IMR-90 (cell line): Measurements from ENCODE around the gene ZNF747. TPM values are rescaled to one million over a fixed set of nuclear protein-coding genes. Genes with fewer than 3 reads are reported as not detected.

ENCODE experiments used
- ATAC-seq: fragments of 200-7000 bp; cut with Tn5 transposase; 2 replicates; pipeline ENCODE4 v1.9.1; 2020; ENCODE audit warnings: low read depth, mild to moderate bottlenecking, moderate library complexity
- BruUV-seq: library from RNA; stranded (reverse); fragments of 400-500 nt; replicated peaks from 2 replicates; lab custom pipeline; 2021; lab: Mats Ljungman, UMichigan
- CTCF ChIA-PET: fragments of 300-600 bp; formaldehyde crosslinking; extraction: SDS; loops from one replicate; lab custom pipeline; 2021; ENCODE audit warnings: antibody characterized with exemption; lab: Yijun Ruan, JAX
- POLR2A ChIA-PET: fragments of 300-600 bp; sonication (Branson Sonifier 250); formaldehyde crosslinking; loops from one replicate; lab custom pipeline; 2022; ENCODE audit warnings: antibody characterized with exemption; ENCODE audit not compliant: unreplicated experiment; lab: Charles Lee
- DNase-seq: peaks from one replicate; pipeline ENCODE4 v3.0.0; 2013
- H2AFZ ChIP-seq: replicated peaks from 2 replicates; pipeline ENCODE3; 2013; ENCODE audit warnings: low read length, mild to moderate bottlenecking; ENCODE audit not compliant: poor library complexity
- H2AK5ac ChIP-seq: 2 replicates; pipeline ENCODE4 v1.6.1; 2013; ENCODE audit warnings: low read depth, low read length, inconsistent platforms
- H2AK9ac ChIP-seq: replicated peaks from 2 replicates; pipeline ENCODE3; 2013; ENCODE audit warnings: mild to moderate bottlenecking, low read depth, low read length, moderate library complexity; ENCODE audit not compliant: poor library complexity
- H2BK120ac ChIP-seq: 2 replicates; pipeline ENCODE4 v1.6.1; 2013; ENCODE audit warnings: low read depth, low read length, inconsistent platforms
- H2BK15ac ChIP-seq: 3 replicates; pipeline ENCODE4 v1.6.1; 2013; ENCODE audit warnings: low read depth, low read length, inconsistent platforms
- H2BK20ac ChIP-seq: 2 replicates; pipeline ENCODE4 v1.6.1; 2013; ENCODE audit warnings: low read depth, mild to moderate bottlenecking, inconsistent platforms, low read length, moderate library complexity
- H2BK5ac ChIP-seq: 2 replicates; pipeline ENCODE4 v1.6.1; 2013; ENCODE audit warnings: mild to moderate bottlenecking, low read depth, low read length, inconsistent platforms; ENCODE audit not compliant: poor library complexity, severe bottlenecking
- H3K14ac ChIP-seq: replicated peaks from 2 replicates; pipeline ENCODE4 v1.6.1; 2013; ENCODE audit warnings: low read depth, low read length, inconsistent platforms
- H3K18ac ChIP-seq: 2 replicates; pipeline ENCODE4 v1.6.1; 2013; ENCODE audit warnings: low read depth, low read length, control low read depth
- H3K23ac ChIP-seq: 2 replicates; pipeline ENCODE4 v1.6.1; 2013; ENCODE audit warnings: low read depth, low read length, inconsistent platforms
- H3K27ac ChIP-seq: 2 replicates; pipeline ENCODE4 v1.5.1; 2013; ENCODE audit warnings: mild to moderate bottlenecking, control low read depth, low read length; ENCODE audit not compliant: insufficient read depth
- H3K27me3 ChIP-seq: 2 replicates; pipeline ENCODE4 v1.6.1; 2013; ENCODE audit warnings: low read length; ENCODE audit not compliant: control insufficient read depth, insufficient read depth
- H3K36me3 ChIP-seq: 2 replicates; pipeline ENCODE4 v1.6.1; 2013; ENCODE audit warnings: low read length, mixed read lengths; ENCODE audit not compliant: control insufficient read depth, insufficient read depth
- H3K4ac ChIP-seq: 2 replicates; pipeline ENCODE4 v1.6.1; 2013; ENCODE audit warnings: low read depth, low read length, inconsistent platforms
- H3K4me1 ChIP-seq: 2 replicates; pipeline ENCODE4 v1.6.1; 2013; ENCODE audit warnings: low read length, mixed read lengths; ENCODE audit not compliant: control insufficient read depth, insufficient read depth
- H3K4me2 ChIP-seq: 2 replicates; pipeline ENCODE4 v1.6.1; 2013; ENCODE audit warnings: low read depth, mild to moderate bottlenecking, control low read depth, low read length, moderate library complexity
- H3K4me3 ChIP-seq: 2 replicates; pipeline ENCODE4 v1.5.1; 2013; ENCODE audit warnings: low read depth, mild to moderate bottlenecking, control low read depth, low read length, moderate library complexity; ENCODE audit not compliant: insufficient read depth
- H3K56ac ChIP-seq: 2 replicates; pipeline ENCODE4 v1.6.1; 2013; ENCODE audit warnings: low read length, inconsistent platforms; ENCODE audit not compliant: insufficient read depth; ENCODE audit errors: extremely low read depth
- H3K79me1 ChIP-seq, 2 experiments: 2 replicates each; pipeline ENCODE4 v1.6.1; 2013; ENCODE audit warnings: low read length in 2 of 2, inconsistent platforms in 1 of 2, low read depth in 1 of 2
- H3K9ac ChIP-seq: 2 replicates; pipeline ENCODE4 v1.6.1; 2013; ENCODE audit warnings: low read depth, low read length, control low read depth
- H3K9me1 ChIP-seq: 2 replicates; pipeline ENCODE4 v1.6.1; 2013; ENCODE audit warnings: low read length, inconsistent platforms; ENCODE audit not compliant: insufficient read depth
- H3K9me3 ChIP-seq: 2 replicates; pipeline ENCODE4 v1.6.1; 2013; ENCODE audit warnings: low read length; ENCODE audit not compliant: control insufficient read depth, insufficient read depth
- H4K20me1 ChIP-seq: 2 replicates; pipeline ENCODE4 v1.6.1; 2013; ENCODE audit warnings: low read length, inconsistent platforms; ENCODE audit not compliant: insufficient read depth
- H4K5ac ChIP-seq: 2 replicates; pipeline ENCODE4 v1.6.1; 2013; ENCODE audit warnings: mild to moderate bottlenecking, low read depth, low read length, control low read depth
- H4K8ac ChIP-seq, 2 experiments: 2 replicates each; pipeline ENCODE4 v1.6.1; 2013; ENCODE audit warnings: low read depth in 2 of 2, low read length in 2 of 2, control low read depth in 1 of 2, inconsistent platforms in 1 of 2
- H4K91ac ChIP-seq: 2 replicates; pipeline ENCODE4 v1.6.1; 2013; ENCODE audit warnings: low read depth, low read length, inconsistent platforms; ENCODE audit not compliant: insufficient read depth
- BHLHE40 ChIP-seq: fragments of 150-350 bp; IDR thresholded peaks from 2 replicates; pipeline ENCODE4 v1.6.1; 2016; ENCODE audit warnings: mild to moderate bottlenecking, low read depth, low read length
- CEBPB ChIP-seq: IDR thresholded peaks from 2 replicates; pipeline ENCODE4 v1.6.1; 2012; ENCODE audit warnings: low read depth, low read length, improper control_type of control experiment
- MAZ ChIP-seq: IDR thresholded peaks from 2 replicates; pipeline ENCODE4 v1.6.1; 2012; ENCODE audit warnings: low read depth, mild to moderate bottlenecking, low read length, improper control_type of control experiment, moderate library complexity, borderline replicate concordance
- MXI1 ChIP-seq: IDR thresholded peaks from 2 replicates; pipeline ENCODE4 v1.6.1; 2012; ENCODE audit warnings: low read depth, mild to moderate bottlenecking, low read length, moderate library complexity, borderline replicate concordance
- RAD21 ChIP-seq: IDR thresholded peaks from 2 replicates; pipeline ENCODE4 v1.6.1; 2012; ENCODE audit warnings: low read length, improper control_type of control experiment
- RFX5 ChIP-seq: IDR thresholded peaks from 2 replicates; pipeline ENCODE4 v1.8.0; 2012; ENCODE audit warnings: low read depth, mild to moderate bottlenecking, low read length, moderate library complexity
- WGBS, 2 experiments: methylation state at CpG; one replicate each; pipeline versions ENCODE4 v1.1.5 to v1.1.7; 2013; ENCODE audit warnings: missing lambda C conversion rate in 2 of 2; ENCODE audit not compliant: insufficient read length in 1 of 2; ENCODE audit errors: extremely low coverage in 2 of 2; 5-methylcytosine and 5-hydroxymethylcytosine counted together
- dilution Hi-C: fragments of 300-500 bp; cut with HindIII; formaldehyde crosslinking; loops from one replicate; pipeline ENCODE4 v1.14.3; 2018; ENCODE audit warnings: low sequenced_read_pairs; ENCODE audit not compliant: unreplicated experiment
- in situ Hi-C: fragments of 300-500 bp; cut with MboI; formaldehyde crosslinking; loops from 3 replicates; pipeline ENCODE4 v1.14.3; 2019; ENCODE audit warnings: low sequenced_read_pairs, inconsistent platforms, mixed read lengths
- intact Hi-C: fragments of 100-400 bp; cut with micrococcal nuclease; formaldehyde crosslinking; loops from 2 replicates; pipeline ENCODE4 v1.10.0; 2022
- polyA plus RNA-seq, 3 experiments: library from polyadenylated mRNA; depleted of rRNA; stranded (reverse); fragments of >200 nt; gene quantifications; 2 replicates each; pipeline ENCODE4 v1.2.3, GENCODE V29; 2012; ENCODE audit warnings: low replicate concordance in 1 of 3
- total RNA-seq: library from RNA; depleted of rRNA; stranded (reverse); fragments of >200 nt; gene quantifications from 2 replicates; pipeline ENCODE4 v1.2.3, GENCODE V29; 2012
- TF ChIP-seq, protein P1 (sequence below): fragments of 150-350 bp; IDR thresholded peaks from 2 replicates; pipeline ENCODE4 v1.6.1; 2016; ENCODE audit warnings: low read depth, mild to moderate bottlenecking, low read length, moderate library complexity, borderline replicate concordance

The ZNF747 gene
- total and polyA plus RNA-seq, 2 of the 4 experiments (the other 2 are of a cell fraction) = 2.0 to 2.9 TPM

DNA sequence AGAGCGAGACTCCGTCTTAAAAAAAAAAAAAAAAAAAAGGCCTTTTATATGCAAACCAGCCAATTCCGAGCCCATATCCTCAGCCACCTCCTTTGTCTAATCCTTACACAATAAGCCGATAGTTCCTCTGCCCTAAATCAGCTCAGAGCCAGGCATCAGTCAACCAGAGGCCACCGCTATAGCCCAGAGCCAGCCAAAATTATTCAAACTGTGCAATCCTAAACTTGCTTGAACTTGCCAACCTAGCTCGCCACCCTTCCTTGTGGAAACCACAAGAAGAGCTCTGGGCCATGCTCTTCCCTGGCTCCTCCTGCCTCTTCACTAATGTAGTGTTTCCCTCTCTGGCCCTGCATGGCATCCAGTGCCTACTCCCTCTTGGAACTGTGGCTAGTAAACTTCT is 44.4 kb downstream of the ZNF747 start:
- no peak overlapping the region for H3K4ac ChIP-seq

More for the DNA sequence above, 44.4 kb downstream of the ZNF747 start:
- H2AFZ ChIP-seq = no peak overlapping the region
- no peak overlapping the region for H2BK20ac ChIP-seq
- dilution Hi-C loops (no loop called here), in situ Hi-C loops (no loop called here), intact Hi-C loops (no loop called here)
- peaks cover 3% of the 10 kb centered on the region; the same call in 1 of the 2 replicates for H3K9me1 ChIP-seq
- no peak overlapping the region for H2BK120ac ChIP-seq
- H3K9me3 ChIP-seq = no peaks in the 10 kb centered on the region
- H3K18ac ChIP-seq = no peak overlapping the region
- no peak overlapping the region for H2AK9ac ChIP-seq
- H4K8ac ChIP-seq = no peak overlapping the region
- H4K5ac ChIP-seq = no peak overlapping the region
- no peak overlapping the region for H3K4me3 ChIP-seq
- H3K56ac ChIP-seq = no peak overlapping the region
- no peak overlapping the region for H4K91ac ChIP-seq
- ATAC-seq (no peak), DNase-seq (no peak)
- H3K27me3 ChIP-seq = peaks cover 11% of the 10 kb centered on the region
- no peak overlapping the region for H3K14ac ChIP-seq
- H3K4me1 ChIP-seq = peaks cover 5% of the 10 kb centered on the region; the same call in 1 of the 2 replicates
- H2BK5ac ChIP-seq = no peak overlapping the region
- no peak overlapping the region for H2AK5ac ChIP-seq
- TF ChIP-seq MAZ (no peak), RFX5 (no peak), BHLHE40 (no peak), MXI1 (no peak), RAD21 (no peak), CEBPB (no peak)
- TF ChIP-seq, protein P1, sequence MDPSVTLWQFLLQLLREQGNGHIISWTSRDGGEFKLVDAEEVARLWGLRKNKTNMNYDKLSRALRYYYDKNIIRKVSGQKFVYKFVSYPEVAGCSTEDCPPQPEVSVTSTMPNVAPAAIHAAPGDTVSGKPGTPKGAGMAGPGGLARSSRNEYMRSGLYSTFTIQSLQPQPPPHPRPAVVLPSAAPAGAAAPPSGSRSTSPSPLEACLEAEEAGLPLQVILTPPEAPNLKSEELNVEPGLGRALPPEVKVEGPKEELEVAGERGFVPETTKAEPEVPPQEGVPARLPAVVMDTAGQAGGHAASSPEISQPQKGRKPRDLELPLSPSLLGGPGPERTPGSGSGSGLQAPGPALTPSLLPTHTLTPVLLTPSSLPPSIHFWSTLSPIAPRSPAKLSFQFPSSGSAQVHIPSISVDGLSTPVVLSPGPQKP = no peak
- no peak overlapping the region for H3K23ac ChIP-seq
- CTCF ChIA-PET = no interaction called here
- no peak overlapping the region for H3K4me2 ChIP-seq
- no TSS peak for BruUV-seq
- WGBS, 2 experiments = 100% methylated on average over 1 of the region's 6 CpGs; no CpG with 5 or more reads in 1 of the 2 experiments
- no peaks in the 10 kb centered on the region for H3K36me3 ChIP-seq
- no peak overlapping the region for H2BK15ac ChIP-seq
- no peaks in the 10 kb centered on the region for H4K20me1 ChIP-seq
- POLR2A ChIA-PET = no interaction called here
- no peaks in the 10 kb centered on the region for H3K79me1 ChIP-seq
- no peak overlapping the region for H3K27ac ChIP-seq
- H3K9ac ChIP-seq = no peak overlapping the region
